ENCODE data around the gene RAPGEF2.

GRCh38 chr4:159240046-159240445 is 137.2 kb downstream of the RAPGEF2 start:
- TF ChIP-seq CTCF (IDR thresholded peaks at IDR 0.05 in 8 of 11, conservative IDR thresholded peaks at IDR 0.05 in 3 of 11) (no peak), POLR2A (IDR thresholded peaks at IDR 0.05) (no peak), POLR2AphosphoS5 (IDR thresholded peaks at IDR 0.05) (no peak)

Measured in spleen (tissue), 7 donors.